HepG2 (cell line): Measurements from ENCODE around the gene S1PR2. TPM values are rescaled to one million over a fixed set of nuclear protein-coding genes. Genes with fewer than 3 reads are reported as not detected.
"Not testable (repeated sequence)": the region's sequence is repeated elsewhere in the genome, so short reads cannot be mapped to it uniquely, and the experiment has no call there.

Source experiments
- ATAC-seq: fragments of 200-7000 bp; cut with Tn5 transposase; 3 replicates; pipeline ENCODE4 v1.9.1; 2020; ENCODE audit warnings: mild to moderate bottlenecking, moderate library complexity
- BruUV-seq: library from RNA; stranded (reverse); fragments of 400-500 nt; replicated peaks from 2 replicates; lab custom pipeline; 2021; lab: Mats Ljungman, UMichigan
- CTCF ChIA-PET: fragments of 300-600 bp; formaldehyde crosslinking; extraction: SDS; loops from one replicate; lab custom pipeline; 2021; ENCODE audit warnings: low total read pairs, inconsistent platforms, low intra/inter-chr PET ratio; lab: Yijun Ruan, JAX
- POLR2A ChIA-PET: fragments of 350-600 bp; sonication (Branson Sonifier 250); formaldehyde crosslinking; loops from one replicate; lab custom pipeline; 2020; ENCODE audit warnings: antibody characterized with exemption, inconsistent platforms; lab: Yijun Ruan, JAX
- DNase-seq: peaks from one replicate; pipeline ENCODE4 v3.0.0-alpha.2; 2015; ENCODE audit warnings: low spot score
- FAIRE-seq: peaks from 3 replicates; lab custom pipeline; 2011; peaks lifted over from hg19 to GRCh38; lab: Jason Lieb, UNC
- H2AFZ ChIP-seq: one replicate; pipeline ENCODE4 v1.6.1; 2011; ENCODE audit warnings: low read length, inconsistent platforms
- H3K27ac ChIP-seq: fragments of 300-600 bp; 3 replicates; pipeline ENCODE4 v1.8.0; 2011; ENCODE audit warnings: mixed run types, mild to moderate bottlenecking, mixed read lengths, low read length, inconsistent platforms; ENCODE audit not compliant: insufficient read depth; ENCODE audit errors: extremely low read length
- H3K27me3 ChIP-seq, 2 experiments: fragments of 200-600 bp in 1 of 2; 2 replicates in 1 of 2; 3 replicates in 1 of 2; pipeline versions ENCODE4 v1.6.0 to v1.8.0; 2011; ENCODE audit warnings: low read length in 2 of 2, mild to moderate bottlenecking in 2 of 2, moderate library complexity in 2 of 2, inconsistent platforms in 1 of 2; ENCODE audit not compliant: insufficient read depth in 2 of 2, control insufficient read depth in 1 of 2
- H3K36me3 ChIP-seq, 2 experiments: fragments of 200-600 bp in 1 of 2; replicated peaks in 1 of 2; 2 replicates in 1 of 2; 3 replicates in 1 of 2; pipeline versions ENCODE4 v1.5.1 to v1.8.0; 2011; ENCODE audit warnings: low read length in 2 of 2, inconsistent platforms in 1 of 2; ENCODE audit not compliant: insufficient read depth in 2 of 2, control insufficient read depth in 1 of 2
- H3K4me1 ChIP-seq: 2 replicates; pipeline ENCODE4 v1.5.1; 2012; ENCODE audit warnings: low read length, inconsistent platforms; ENCODE audit not compliant: insufficient read depth
- H3K4me2 ChIP-seq: 2 replicates; pipeline ENCODE4 v1.6.0; 2011; ENCODE audit warnings: low read depth, low read length, inconsistent platforms
- H3K4me3 ChIP-seq, 3 experiments: fragments of 200-600 bp in 1 of 3; sonication (generic), shearing (Covaris generic) in 1 of 3; replicated peaks in 1 of 3; 2 replicates each; pipeline ENCODE4 v1.5.1; 2011 to 2016; ENCODE audit warnings: low read length in 3 of 3, inconsistent platforms in 2 of 3, low read depth in 2 of 3, mild to moderate bottlenecking in 2 of 3, control low read depth in 1 of 3, mixed read lengths in 1 of 3; ENCODE audit not compliant: insufficient read depth in 1 of 3
- H3K79me2 ChIP-seq: one replicate; pipeline ENCODE4 v1.6.1; 2011; ENCODE audit warnings: low read length, inconsistent platforms; ENCODE audit not compliant: insufficient read depth
- H3K9ac ChIP-seq: 2 replicates; pipeline ENCODE4 v1.6.0; 2011; ENCODE audit warnings: mild to moderate bottlenecking, low read depth, low read length, inconsistent platforms; ENCODE audit not compliant: insufficient read depth
- H3K9me3 ChIP-seq: 2 replicates; pipeline ENCODE4 v1.5.1; 2012; ENCODE audit warnings: mild to moderate bottlenecking, low read length
- H4K20me1 ChIP-seq: 2 replicates; pipeline ENCODE4 v1.6.0; 2011; ENCODE audit warnings: inconsistent platforms, mild to moderate bottlenecking, low read length, moderate library complexity; ENCODE audit not compliant: insufficient read depth
- CHD2 ChIP-seq: IDR thresholded peaks from 2 replicates; pipeline ENCODE4 v1.6.1; 2011; ENCODE audit warnings: low read depth, low read length, improper control_type of control experiment
- FOSL2 ChIP-seq: sonication (generic); formaldehyde crosslinking; IDR thresholded peaks from 2 replicates; pipeline ENCODE4 v1.4.0; 2020; ENCODE audit warnings: missing genetic modification reagents
- MAF1 ChIP-seq: sonication (generic); formaldehyde crosslinking; IDR thresholded peaks from 2 replicates; pipeline ENCODE4 v1.5.0; 2020; ENCODE audit warnings: missing genetic modification reagents, borderline replicate concordance
- NFATC3 ChIP-seq: sonication (generic); formaldehyde crosslinking; IDR thresholded peaks from 2 replicates; pipeline ENCODE4 v1.5.1; 2020; ENCODE audit warnings: mild to moderate bottlenecking, missing genetic modification reagents
- RARA ChIP-seq: IDR thresholded peaks from 2 replicates; pipeline ENCODE4 v1.6.1; 2016; ENCODE audit warnings: missing genetic modification reagents, missing compliant biosample characterization
- RCOR2 ChIP-seq: IDR thresholded peaks from 2 replicates; pipeline ENCODE4 v1.6.1; 2016; ENCODE audit warnings: missing biosample characterization, missing genetic modification reagents
- SKI ChIP-seq: fragments of 450-650 bp; IDR thresholded peaks from one replicate; pipeline ENCODE4 v1.6.1; 2018; ENCODE audit warnings: mild to moderate bottlenecking; ENCODE audit not compliant: partially characterized antibody
- SOX13 ChIP-seq, 3 experiments: fragments of 450-650 bp in 1 of 3; sonication (generic) in 1 of 3; formaldehyde crosslinking in 1 of 3; IDR thresholded peaks in 2 of 3; conservative IDR thresholded peaks in 1 of 3; 2 replicates each; pipeline versions ENCODE4 v1.5.0 to v1.6.1; 2016 to 2020; ENCODE audit warnings: antibody characterized with exemption in 1 of 3, mild to moderate bottlenecking in 1 of 3, missing compliant biosample characterization in 1 of 3, missing genetic modification reagents in 1 of 3, moderate library complexity in 1 of 3
- ZMAT3 ChIP-seq: sonication (generic); formaldehyde crosslinking; conservative IDR thresholded peaks from 2 replicates; pipeline ENCODE4 v1.7.0; 2021; ENCODE audit warnings: missing genetic modification reagents
- ZMYM2 ChIP-seq: sonication (generic); formaldehyde crosslinking; IDR thresholded peaks from 2 replicates; pipeline ENCODE4 v1.8.0; 2022; ENCODE audit warnings: mild to moderate bottlenecking, missing genetic modification reagents
- ZSCAN29 ChIP-seq: sonication (generic); formaldehyde crosslinking; conservative IDR thresholded peaks from 2 replicates; pipeline ENCODE4 v1.4.0; 2020; ENCODE audit warnings: mild to moderate bottlenecking, missing genetic modification reagents
- WGBS: methylation state at CpG from one replicate; pipeline ENCODE4 v1.1.6; 2017; ENCODE audit warnings: low lambda C conversion rate; 5-methylcytosine and 5-hydroxymethylcytosine counted together
- in situ Hi-C: cut with HindIII; loops from 2 replicates; pipeline ENCODE4 v1.10.0; 2017; ENCODE audit warnings: low pct_unique_long_range_greater_than_20kb; ENCODE audit not compliant: extremely low pct_ligation_motif_present
- intact Hi-C: fragments of 100-400 bp; cut with micrococcal nuclease; formaldehyde crosslinking; loops from one replicate; pipeline ENCODE4 v1.10.0; 2022; ENCODE audit not compliant: unreplicated experiment
- polyA plus RNA-seq, 8 experiments: library from polyadenylated mRNA; depleted of rRNA in 3 of 8; stranded (reverse) in 7 of 8; unstranded in 1 of 8; fragments of >200 nt; fragmentation: Illumina TruSeq in 4 of 8; extraction: Trizol in 4 of 8; gene quantifications; 2 replicates each; pipeline versions ENCODE4 v1.2.1 to v1.2.3, GENCODE V29; 2011 to 2016; ENCODE audit warnings: low read depth in 4 of 8, missing spikeins in 1 of 8, mixed read lengths in 1 of 8; ENCODE audit not compliant: insufficient read depth in 1 of 8
- total RNA-seq, 5 experiments: library from RNA; depleted of rRNA; stranded (reverse); fragments of >200 nt; fragmentation: Illumina TruSeq; extraction: Trizol; gene quantifications; 2 replicates each; pipeline ENCODE4 v1.2.3, GENCODE V29; 2016; ENCODE audit warnings: low read depth in 1 of 5
- TF ChIP-seq, protein P1 (sequence below): sonication (generic); formaldehyde crosslinking; IDR thresholded peaks from 2 replicates; pipeline ENCODE4 v1.4.0; 2020; ENCODE audit warnings: missing genetic modification reagents, borderline replicate concordance

Gene S1PR2
- total and polyA plus RNA-seq, 2 of the 13 experiments (the other 11 are each of a cell fraction or from before 2014, with no cell fraction given): 0.91 to 1.3 TPM

DNA sequence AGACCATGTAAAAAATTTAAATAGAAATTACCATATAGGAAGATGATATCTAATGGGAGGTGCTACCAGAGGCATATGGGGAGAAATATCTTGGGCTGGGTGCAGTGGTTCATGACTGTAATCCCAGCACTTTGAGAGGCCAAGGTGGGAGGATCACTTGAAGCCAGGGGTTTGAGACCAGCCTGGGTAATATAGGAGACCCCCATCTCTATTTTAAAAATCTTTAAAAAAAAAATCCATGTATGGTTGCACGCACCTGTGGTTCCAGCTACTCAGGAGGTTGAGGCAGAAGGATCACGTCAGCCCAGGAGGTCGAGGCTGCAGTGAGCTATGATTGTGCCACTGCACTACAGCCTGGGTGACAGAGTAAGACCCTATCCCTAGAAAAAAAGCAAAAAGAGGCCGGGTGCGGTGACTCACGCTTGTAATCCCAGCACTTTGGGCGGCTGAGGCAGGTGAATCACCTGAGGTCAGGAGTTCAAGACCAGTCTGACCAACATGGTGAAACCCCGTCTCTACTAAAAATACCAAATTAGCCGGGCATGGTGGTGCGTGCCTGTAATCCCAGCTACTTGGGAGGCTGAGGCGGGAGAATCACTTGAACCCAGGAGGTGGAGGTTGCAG is 10.8 kb upstream of the S1PR2 start:
- H3K4me3 ChIP-seq, H4K20me1 ChIP-seq, CTCF ChIA-PET, intact Hi-C loops, ATAC-seq, FAIRE-seq, H3K27me3 ChIP-seq, H3K9me3 ChIP-seq, H3K27ac ChIP-seq, H3K36me3 ChIP-seq, H3K79me2 ChIP-seq, DNase-seq, H3K4me2 ChIP-seq, H3K9ac ChIP-seq, BruUV-seq, H2AFZ ChIP-seq, in situ Hi-C loops: not testable (repeated sequence)
- 49% methylated on average over 11 of the region's 11 CpGs for WGBS
- POLR2A ChIA-PET: interaction anchor here (0.6 kb wide), 1 partner anchor 141 kb away, joined by 5 read pairs; no protein-coding TSS in a partner anchor
- peaks cover 73% of the 10 kb centered on the region for H3K4me1 ChIP-seq
- TF ChIP-seq RARA (CRISPR knock-in tag) (peak; percentile 40), SKI (peak; percentile 32), FOSL2 (peak; percentile 55; the same call in 1 of the 2 replicates)

- Histone ChIP-seq H3K4me3 (no peak overlapping the region; a peak in 1 of 6 replicates), H3K27me3 (no peaks in the 10 kb centered on the region; a peak in 1 of 5 replicates), H3K9me3 (no peaks in the 10 kb centered on the region), H3K36me3 (no peaks in the 10 kb centered on the region), H3K4me1 (peaks cover 66% of the 10 kb centered on the region), H3K79me2 (no peaks in the 10 kb centered on the region), H4K20me1 (no peaks in the 10 kb centered on the region), H2AFZ (no peak overlapping the region), H3K4me2 (peak overlapping the region; percentile 3; the same call in 1 of the 2 replicates), H3K27ac (no peak overlapping the region), H3K9ac (no peak overlapping the region)
- intact Hi-C loops: loop anchor here (5.0 kb wide), 1 partner anchor 46 kb away; the partner anchor contains the start of gene DNMT1
- BruUV-seq: no TSS peak
- WGBS: 4% methylated on average over 4 of the region's 12 CpGs
- in situ Hi-C loops: loop anchor here (10.0 kb wide), 1 partner anchor 303 kb away; the partner anchor contains the start of gene OLFM2
- ChIA-PET POLR2A (interaction anchor here (0.9 to 1.1 kb wide), 3 partner anchors 8 to 13 kb away, joined by 3 to 5 read pairs (median 3); partner anchors contain the start of gene MRPL4), CTCF (interaction anchor here (0.8 kb wide), 1 partner anchor 12 kb away, joined by 3 read pairs; no protein-coding TSS in a partner anchor)
- peak; percentile 83 for DNase-seq
- peak; percentile 88 for ATAC-seq
- FAIRE-seq: peak; percentile 64
- TF ChIP-seq MAF1 (CRISPR knock-in tag): no peak
- TF ChIP-seq NFATC3 (CRISPR knock-in tag): no peak
- 0 out of 2 replicates have a peak, but pooled peaks have one; percentile 24 for TF ChIP-seq SOX13 (IDR thresholded peaks at IDR 0.05)
- peak in 1 of 2 experiments; percentile 83; a peak in 2 of 4 replicates for TF ChIP-seq SOX13 (CRISPR knock-in tag; conservative IDR thresholded peaks at IDR 0.05 in 1 of 2, IDR thresholded peaks at IDR 0.05 in 1 of 2)
- TF ChIP-seq ZSCAN29 (CRISPR knock-in tag): no peak
- TF ChIP-seq ZMAT3 (CRISPR knock-in tag): no peak; the same call in 1 of the 2 replicates
- TF ChIP-seq ZMYM2 (CRISPR knock-in tag): peak; percentile 95
- no peak for TF ChIP-seq CHD2
- TF ChIP-seq, protein P1, sequence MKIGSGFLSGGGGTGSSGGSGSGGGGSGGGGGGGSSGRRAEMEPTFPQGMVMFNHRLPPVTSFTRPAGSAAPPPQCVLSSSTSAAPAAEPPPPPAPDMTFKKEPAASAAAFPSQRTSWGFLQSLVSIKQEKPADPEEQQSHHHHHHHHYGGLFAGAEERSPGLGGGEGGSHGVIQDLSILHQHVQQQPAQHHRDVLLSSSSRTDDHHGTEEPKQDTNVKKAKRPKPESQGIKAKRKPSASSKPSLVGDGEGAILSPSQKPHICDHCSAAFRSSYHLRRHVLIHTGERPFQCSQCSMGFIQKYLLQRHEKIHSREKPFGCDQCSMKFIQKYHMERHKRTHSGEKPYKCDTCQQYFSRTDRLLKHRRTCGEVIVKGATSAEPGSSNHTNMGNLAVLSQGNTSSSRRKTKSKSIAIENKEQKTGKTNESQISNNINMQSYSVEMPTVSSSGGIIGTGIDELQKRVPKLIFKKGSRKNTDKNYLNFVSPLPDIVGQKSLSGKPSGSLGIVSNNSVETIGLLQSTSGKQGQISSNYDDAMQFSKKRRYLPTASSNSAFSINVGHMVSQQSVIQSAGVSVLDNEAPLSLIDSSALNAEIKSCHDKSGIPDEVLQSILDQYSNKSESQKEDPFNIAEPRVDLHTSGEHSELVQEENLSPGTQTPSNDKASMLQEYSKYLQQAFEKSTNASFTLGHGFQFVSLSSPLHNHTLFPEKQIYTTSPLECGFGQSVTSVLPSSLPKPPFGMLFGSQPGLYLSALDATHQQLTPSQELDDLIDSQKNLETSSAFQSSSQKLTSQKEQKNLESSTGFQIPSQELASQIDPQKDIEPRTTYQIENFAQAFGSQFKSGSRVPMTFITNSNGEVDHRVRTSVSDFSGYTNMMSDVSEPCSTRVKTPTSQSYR (CRISPR knock-in tag): peak; percentile 26; the same call in 1 of the 2 replicates
- peak; percentile 75 for TF ChIP-seq RCOR2
Measured at GRCh38 chr19:10238172-10238783, 7.1 kb upstream of the S1PR2 start.
